Brain microvascular endothelial cell (primary cell): ENCODE data around the gene SLF2.

Source experiments
- DNase-seq: peaks from one replicate; pipeline ENCODE4 v3.0.0-alpha.2; 2020
- H3K27ac ChIP-seq: fragments of 250-450 bp; sonication (Bioruptor Pico); 2 replicates; pipeline ENCODE4 v1.5.1; 2020; ENCODE audit warnings: mild to moderate bottlenecking, moderate library complexity
- H3K27me3 ChIP-seq: fragments of 250-450 bp; sonication (Bioruptor Pico); replicated peaks from 2 replicates; pipeline ENCODE4 v1.5.1; 2020; ENCODE audit warnings: mild to moderate bottlenecking
- H3K36me3 ChIP-seq: fragments of 250-450 bp; sonication (Bioruptor Pico); replicated peaks from 2 replicates; pipeline ENCODE4 v1.5.1; 2020; ENCODE audit warnings: mild to moderate bottlenecking
- H3K4me3 ChIP-seq: 2 replicates; pipeline ENCODE4 v1.5.1; 2011; ENCODE audit warnings: low read depth, mild to moderate bottlenecking, control low read depth, low read length, moderate library complexity
- CTCF ChIP-seq: IDR thresholded peaks from 2 replicates; pipeline ENCODE4 v1.5.1; 2011; ENCODE audit warnings: low read depth, mild to moderate bottlenecking, moderate library complexity, low read length, control low read depth, inconsistent platforms; ENCODE audit errors: missing control alignments
- in situ Hi-C: cut with HindIII; loops from 2 replicates; pipeline ENCODE4 v1.10.0; 2017; ENCODE audit warnings: low sequenced_read_pairs, low pct_ligation_motif_present

The SLF2 gene, protein sequence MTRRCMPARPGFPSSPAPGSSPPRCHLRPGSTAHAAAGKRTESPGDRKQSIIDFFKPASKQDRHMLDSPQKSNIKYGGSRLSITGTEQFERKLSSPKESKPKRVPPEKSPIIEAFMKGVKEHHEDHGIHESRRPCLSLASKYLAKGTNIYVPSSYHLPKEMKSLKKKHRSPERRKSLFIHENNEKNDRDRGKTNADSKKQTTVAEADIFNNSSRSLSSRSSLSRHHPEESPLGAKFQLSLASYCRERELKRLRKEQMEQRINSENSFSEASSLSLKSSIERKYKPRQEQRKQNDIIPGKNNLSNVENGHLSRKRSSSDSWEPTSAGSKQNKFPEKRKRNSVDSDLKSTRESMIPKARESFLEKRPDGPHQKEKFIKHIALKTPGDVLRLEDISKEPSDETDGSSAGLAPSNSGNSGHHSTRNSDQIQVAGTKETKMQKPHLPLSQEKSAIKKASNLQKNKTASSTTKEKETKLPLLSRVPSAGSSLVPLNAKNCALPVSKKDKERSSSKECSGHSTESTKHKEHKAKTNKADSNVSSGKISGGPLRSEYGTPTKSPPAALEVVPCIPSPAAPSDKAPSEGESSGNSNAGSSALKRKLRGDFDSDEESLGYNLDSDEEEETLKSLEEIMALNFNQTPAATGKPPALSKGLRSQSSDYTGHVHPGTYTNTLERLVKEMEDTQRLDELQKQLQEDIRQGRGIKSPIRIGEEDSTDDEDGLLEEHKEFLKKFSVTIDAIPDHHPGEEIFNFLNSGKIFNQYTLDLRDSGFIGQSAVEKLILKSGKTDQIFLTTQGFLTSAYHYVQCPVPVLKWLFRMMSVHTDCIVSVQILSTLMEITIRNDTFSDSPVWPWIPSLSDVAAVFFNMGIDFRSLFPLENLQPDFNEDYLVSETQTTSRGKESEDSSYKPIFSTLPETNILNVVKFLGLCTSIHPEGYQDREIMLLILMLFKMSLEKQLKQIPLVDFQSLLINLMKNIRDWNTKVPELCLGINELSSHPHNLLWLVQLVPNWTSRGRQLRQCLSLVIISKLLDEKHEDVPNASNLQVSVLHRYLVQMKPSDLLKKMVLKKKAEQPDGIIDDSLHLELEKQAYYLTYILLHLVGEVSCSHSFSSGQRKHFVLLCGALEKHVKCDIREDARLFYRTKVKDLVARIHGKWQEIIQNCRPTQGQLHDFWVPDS

GRCh38 chr10:100912605-100913469, at the start of gene SLF2:
SLF2 (plus strand) TSS chr10:100912963; CDS start chr10:100913111, 148 bp downstream.
- Histone ChIP-seq H3K27me3 (no peaks in the 10 kb centered on the region), H3K36me3 (peaks cover 6% of the 10 kb centered on the region), H3K4me3 (peak within 1 kb of the TSS; percentile 97), H3K27ac (peak within 1 kb of the TSS; percentile 79)
- no peak for TF ChIP-seq CTCF
- peak; percentile 97 for DNase-seq
- in situ Hi-C loops, result no loop called here

DNA sequence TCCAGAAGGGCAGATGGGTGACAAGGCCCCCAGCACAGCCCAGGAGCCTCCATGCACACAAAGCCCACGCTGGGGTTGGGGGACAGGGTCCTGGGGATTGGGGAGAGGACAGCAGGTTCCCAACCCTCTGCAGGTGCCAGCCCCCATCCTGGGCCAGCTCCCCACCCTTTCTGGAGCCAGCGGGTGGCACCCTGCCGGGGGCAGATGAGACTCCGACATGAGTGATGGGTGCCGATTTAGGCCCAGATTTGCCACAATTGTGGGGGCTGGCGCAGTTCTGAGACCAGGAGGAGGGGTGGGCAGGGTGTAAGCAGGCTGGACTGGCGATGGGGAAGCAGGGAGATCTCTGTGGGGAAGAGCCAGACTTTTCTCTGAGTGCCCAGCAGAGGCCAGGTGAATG, 49.3 kb upstream of the SLF2 start:
- H3K27me3 ChIP-seq, result peaks cover 25% of the 10 kb centered on the region
- no peak for DNase-seq
- H3K36me3 ChIP-seq, result no peaks in the 10 kb centered on the region
- in situ Hi-C loops, result no loop called here
- no peak overlapping the region for H3K4me3 ChIP-seq
- no peak for TF ChIP-seq CTCF
- H3K27ac ChIP-seq, result no peak overlapping the region

DNA sequence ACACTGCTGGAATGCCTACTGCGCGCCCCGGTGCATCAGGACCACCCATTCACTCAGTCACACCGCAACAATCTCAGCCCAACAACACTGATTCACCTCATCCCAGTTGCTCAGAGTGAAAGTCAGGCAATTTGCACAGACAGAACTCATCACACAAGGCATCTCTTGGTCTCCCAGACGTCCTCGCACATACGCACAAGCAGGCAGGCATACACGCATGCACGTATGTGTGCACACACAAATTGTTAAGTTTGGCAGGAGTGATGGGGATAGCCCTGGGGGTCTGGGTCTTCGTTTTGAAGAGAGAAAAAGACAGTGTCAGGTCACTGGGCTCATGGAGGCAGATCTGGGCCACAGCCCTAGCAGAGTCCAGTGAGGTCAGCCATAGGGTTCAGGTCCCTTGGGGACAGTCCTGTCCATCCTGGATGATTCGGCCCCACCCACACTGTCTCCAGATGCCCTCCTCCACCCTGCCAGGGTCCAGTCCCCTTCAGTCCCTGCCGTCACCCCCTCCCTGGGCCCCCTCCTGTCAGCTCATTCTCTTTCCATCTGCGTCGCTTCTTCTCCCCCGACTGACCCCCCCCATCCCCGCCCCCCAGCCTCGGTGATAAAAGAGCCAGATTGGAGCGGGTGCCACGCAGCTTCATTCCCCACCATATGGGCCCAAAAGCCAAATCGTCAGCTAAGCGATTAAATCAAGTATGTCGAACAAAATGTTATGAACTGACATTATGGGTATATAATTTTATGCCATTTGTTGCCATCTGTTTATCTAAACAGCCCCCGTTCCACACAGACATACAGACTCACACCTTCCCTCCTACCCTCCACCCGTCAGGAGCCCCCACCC, 48.5 kb upstream of the SLF2 start:
- in situ Hi-C loops, result no loop called here
- H3K27ac ChIP-seq, result no peak overlapping the region
- H3K27me3 ChIP-seq, result peaks cover 21% of the 10 kb centered on the region
- H3K4me3 ChIP-seq, result no peak overlapping the region
- DNase-seq, result no peak
- no peak for TF ChIP-seq CTCF
- no peaks in the 10 kb centered on the region for H3K36me3 ChIP-seq

DNA sequence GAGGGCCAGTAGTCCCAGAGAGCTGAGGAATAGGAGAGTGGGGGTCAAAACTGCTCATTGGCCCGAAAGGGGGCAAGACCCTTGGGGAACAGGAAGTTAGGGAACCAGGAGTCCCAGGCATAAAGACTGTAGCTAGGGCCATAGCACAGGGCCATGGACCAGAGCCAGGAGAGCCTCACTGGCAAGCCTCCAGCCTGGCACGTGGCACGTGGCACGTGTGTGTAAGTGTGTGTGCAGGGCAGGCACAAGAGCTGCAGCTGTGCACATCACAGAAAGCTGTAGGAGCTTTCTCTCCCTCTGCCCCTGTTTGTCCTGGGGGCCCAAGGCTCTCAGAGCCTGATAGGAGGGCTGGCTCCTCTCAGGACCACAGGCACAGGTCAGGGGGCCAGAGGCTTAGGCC, 47.8 kb upstream of the SLF2 start:
- Histone ChIP-seq H3K27me3 (peaks cover 18% of the 10 kb centered on the region), H3K27ac (no peak overlapping the region), H3K4me3 (no peak overlapping the region), H3K36me3 (no peaks in the 10 kb centered on the region)
- TF ChIP-seq CTCF, result no peak
- in situ Hi-C loops, result no loop called here
- no peak for DNase-seq
